ENCODE measurements around the gene PHF20.
"Not testable (repeated sequence)": the region's sequence is repeated elsewhere in the genome, so short reads cannot be mapped to it uniquely, and the experiment has no call there.

PHF20 gene

GRCh38 chr20:35942243-35942642 is 170.4 kb downstream of the PHF20 start:
- DNase-seq, result no peak

GRCh38 chr20:35947489-35947888 is 175.7 kb downstream of the PHF20 start:
- peak; percentile 76 for DNase-seq

GRCh38 chr20:35947907-35948306 is 176.1 kb downstream of the PHF20 start:
- no peak for DNase-seq

GRCh38 chr20:35950093-35950492 is 178.3 kb downstream of the PHF20 start:
- no peak for DNase-seq

- not testable (repeated sequence) for DNase-seq
These were observed 180.3 kb downstream of the PHF20 start for GRCh38 chr20:35952080-35952479.

GRCh38 chr20:35952480-35953386 is 180.9 kb downstream of the PHF20 start:
- peak; percentile 63 for DNase-seq

GRCh38 chr20:35953387-35954199 is 181.8 kb downstream of the PHF20 start:
- peak; percentile 37 for DNase-seq

GRCh38 chr20:35954200-35954906 is 182.5 kb downstream of the PHF20 start, which contains the start of gene SCAND1:
Gene SCAND1, minus strand, starts transcription at chr20:35954502. Its CDS starts 218 bp downstream, at chr20:35954284.
- DNase-seq, result peak; percentile 97

- DNase-seq, result peak; percentile 63
These were observed 183.1 kb downstream of the PHF20 start for GRCh38 chr20:35954907-35955251.

GRCh38 chr20:35956616-35957015 is 184.8 kb downstream of the PHF20 start:
- DNase-seq, result no peak

GRCh38 chr20:35959291-35959690 is 187.5 kb downstream of the PHF20 start:
- not testable (repeated sequence) for DNase-seq

GRCh38 chr20:35963878-35964277 is 192.1 kb downstream of the PHF20 start:
- DNase-seq, result no peak

- DNase-seq, result no peak
These were observed 196.3 kb downstream of the PHF20 start, which contains the start of gene CNBD2 for GRCh38 chr20:35967979-35968640. Gene CNBD2, plus strand, starts transcription at chr20:35968590. Its CDS starts 173 bp downstream, at chr20:35968763.

GRCh38 chr20:35968930-35969329 is 197.1 kb downstream of the PHF20 start:
- no peak for DNase-seq

- DNase-seq, result no peak
These were observed 200.2 kb downstream of the PHF20 start for GRCh38 chr20:35971981-35972380.

GRCh38 chr20:35972462-35972861 is 200.6 kb downstream of the PHF20 start:
- DNase-seq, result no peak

- no peak for DNase-seq
These were observed 202.4 kb downstream of the PHF20 start for GRCh38 chr20:35974256-35974655.

GRCh38 chr20:35975576-35976373 is 204.0 kb downstream of the PHF20 start:
- DNase-seq, result no peak

GRCh38 chr20:35978041-35978513 is 206.3 kb downstream of the PHF20 start:
- DNase-seq, result no peak

GRCh38 chr20:35979544-35979943 is 207.7 kb downstream of the PHF20 start:
- no peak for DNase-seq

GRCh38 chr20:35981969-35982368 is 210.2 kb downstream of the PHF20 start:
- no peak for DNase-seq

Data from hematopoietic multipotent progenitor cell treated with erythropoietin and hydrocortisone succinate and interleukin-3 and kit ligand, for 8 days (in vitro differentiated cells).